Gastrocnemius medialis (tissue), 4 donors: ENCODE measurements around the gene DCDC1. TPM values are rescaled to one million over a fixed set of nuclear protein-coding genes. Genes with fewer than 3 reads are reported as not detected.

Experiments
- ATAC-seq, 2 donors: fragments of 150-250 bp; one replicate each; pipeline ENCODE4 v1.9.1; 2016
- DNase-seq, 2 donors: peaks; one replicate each; pipeline ENCODE4 v3.0.0-alpha.2; 2019
- H3K27ac ChIP-seq, 4 donors: fragments of 200-600 bp; sonication (generic); 1 replicate in 1 of 4; 2 replicates in 3 of 4; pipeline ENCODE4 v1.5.1; 2016 to 2018; ENCODE audit warnings: mild to moderate bottlenecking in 2 of 4, moderate library complexity in 1 of 4
- H3K27me3 ChIP-seq, 3 donors: fragments of 200-600 bp; sonication (generic) in 2 of 3; 1 replicate in 1 of 3; 2 replicates in 2 of 3; pipeline versions ENCODE4 v1.5.1 to v1.6.0; 2016 to 2019; ENCODE audit warnings: mild to moderate bottlenecking in 1 of 3, moderate library complexity in 1 of 3
- H3K36me3 ChIP-seq, 2 donors: fragments of 200-600 bp; sonication (generic) in 1 of 2; one replicate each; pipeline ENCODE4 v1.5.1; 2017 to 2018
- H3K4me1 ChIP-seq, 2 donors: fragments of 200-600 bp; sonication (generic) in 1 of 2; one replicate each; pipeline ENCODE4 v1.5.1; 2016 to 2017; ENCODE audit warnings: mild to moderate bottlenecking in 2 of 2
- H3K4me3 ChIP-seq, 4 donors: fragments of 200-600 bp; sonication (generic) in 3 of 4; 1 replicate in 1 of 4; 2 replicates in 3 of 4; pipeline ENCODE4 v1.5.1; 2016 to 2019; ENCODE audit warnings: mild to moderate bottlenecking in 2 of 4
- H3K9me3 ChIP-seq, 3 donors: fragments of 200-600 bp; sonication (generic) in 2 of 3; 1 replicate in 1 of 3; 2 replicates in 2 of 3; pipeline ENCODE4 v1.5.1; 2016 to 2019
- POLR2A ChIP-seq, 2 donors: fragments of 450-650 bp; IDR thresholded peaks; one replicate each; pipeline ENCODE4 v1.6.1; 2017; ENCODE audit warnings: antibody characterized with exemption in 2 of 2, mild to moderate bottlenecking in 2 of 2, moderate library complexity in 2 of 2
- in situ Hi-C, 4 donors: fragments of 200-750 bp; cut with MboI; loops; one replicate each; pipeline versions ENCODE4 v1.15.0 to v1.8.0; 2017; ENCODE audit warnings: low sequenced_read_pairs in 4 of 4
- intact Hi-C: fragments of 100-400 bp; cut with DNase I; formaldehyde crosslinking; loops from one replicate; pipeline ENCODE4 v1.15.1; 2023; ENCODE audit warnings: low total_unique reads
- total RNA-seq, 4 donors: library from RNA; depleted of rRNA; stranded (reverse); fragments of >200 nt; gene quantifications; one replicate each; pipeline versions ENCODE4 v1.1.0 to v1.2.3, GENCODE V29; 2016
- TF ChIP-seq, protein P1 (sequence below), 5 experiments: fragments of 450-650 bp in 3 of 5; fragments of 200-600 bp in 2 of 5; sonication (generic) in 2 of 5; IDR thresholded peaks in 4 of 5; conservative IDR thresholded peaks in 1 of 5; 1 replicate in 4 of 5; 2 replicates in 1 of 5; pipeline ENCODE4 v1.5.1; 2016 to 2019; ENCODE audit warnings: antibody characterized with exemption in 5 of 5, mild to moderate bottlenecking in 3 of 5, moderate library complexity in 3 of 5

DCDC1 gene
- total RNA-seq, 4 donors from 2014 or later, result not detected

DNA sequence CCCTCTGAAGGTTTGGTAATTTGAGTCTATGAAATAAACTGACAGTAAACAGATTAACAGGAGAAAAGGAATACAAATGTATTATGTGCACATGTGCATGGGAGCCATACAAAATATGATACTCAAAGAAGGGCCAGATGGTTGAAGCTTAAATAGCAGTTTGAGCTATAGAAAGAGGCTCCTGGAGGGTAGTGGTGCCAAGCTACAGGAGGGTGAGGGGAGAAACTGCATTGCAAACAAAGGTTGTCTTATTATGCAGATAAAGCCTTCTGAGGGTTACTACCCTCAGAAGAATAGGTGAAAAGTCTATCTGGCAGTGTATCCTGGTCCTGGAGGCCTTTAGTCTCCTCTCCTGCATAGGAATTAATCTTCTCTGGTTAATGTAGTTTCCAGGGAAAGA lies 516.1 kb downstream of the DCDC1 start:
- Histone ChIP-seq H3K4me3 (no peak overlapping the region), H3K27me3 (no peaks in the 10 kb centered on the region), H3K27ac (no peak overlapping the region), H3K36me3 (no peaks in the 10 kb centered on the region), H3K4me1 (peaks cover 0 to 5% of the 10 kb centered on the region in 2 donors), H3K9me3 (no peaks in the 10 kb centered on the region)
- DNase-seq (no peak), ATAC-seq (no peak)
- intact Hi-C loops (no loop called here), in situ Hi-C loops (no loop called here)
- no peak for TF ChIP-seq POLR2A (IDR thresholded peaks at IDR 0.05)
- TF ChIP-seq, protein P1, sequence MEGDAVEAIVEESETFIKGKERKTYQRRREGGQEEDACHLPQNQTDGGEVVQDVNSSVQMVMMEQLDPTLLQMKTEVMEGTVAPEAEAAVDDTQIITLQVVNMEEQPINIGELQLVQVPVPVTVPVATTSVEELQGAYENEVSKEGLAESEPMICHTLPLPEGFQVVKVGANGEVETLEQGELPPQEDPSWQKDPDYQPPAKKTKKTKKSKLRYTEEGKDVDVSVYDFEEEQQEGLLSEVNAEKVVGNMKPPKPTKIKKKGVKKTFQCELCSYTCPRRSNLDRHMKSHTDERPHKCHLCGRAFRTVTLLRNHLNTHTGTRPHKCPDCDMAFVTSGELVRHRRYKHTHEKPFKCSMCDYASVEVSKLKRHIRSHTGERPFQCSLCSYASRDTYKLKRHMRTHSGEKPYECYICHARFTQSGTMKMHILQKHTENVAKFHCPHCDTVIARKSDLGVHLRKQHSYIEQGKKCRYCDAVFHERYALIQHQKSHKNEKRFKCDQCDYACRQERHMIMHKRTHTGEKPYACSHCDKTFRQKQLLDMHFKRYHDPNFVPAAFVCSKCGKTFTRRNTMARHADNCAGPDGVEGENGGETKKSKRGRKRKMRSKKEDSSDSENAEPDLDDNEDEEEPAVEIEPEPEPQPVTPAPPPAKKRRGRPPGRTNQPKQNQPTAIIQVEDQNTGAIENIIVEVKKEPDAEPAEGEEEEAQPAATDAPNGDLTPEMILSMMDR (IDR thresholded peaks at IDR 0.05 in 4 of 5, conservative IDR thresholded peaks at IDR 0.05 in 1 of 5), result no peak

DNA sequence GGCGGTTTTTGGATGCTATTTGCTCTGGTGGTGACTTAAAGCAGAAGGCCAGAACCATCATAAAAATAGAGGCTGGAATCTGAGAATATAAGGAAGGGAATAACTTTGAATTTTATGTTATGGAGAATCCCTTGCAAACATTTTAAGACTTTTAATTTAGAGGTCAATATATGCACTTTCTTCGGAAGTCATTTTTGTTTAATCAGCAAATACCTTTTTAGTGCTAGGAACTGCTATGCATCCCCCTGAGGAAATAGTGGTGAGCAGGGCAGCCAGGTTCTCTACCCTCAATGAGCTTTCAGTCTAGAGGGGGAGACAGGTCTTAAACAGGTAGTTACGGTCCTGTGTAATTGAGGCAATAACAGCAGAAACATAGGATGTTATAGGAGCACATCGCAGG lies 516.9 kb downstream of the DCDC1 start:
- no peak overlapping the region for H3K4me3 ChIP-seq
- no peaks in the 10 kb centered on the region for H3K9me3 ChIP-seq
- H3K36me3 ChIP-seq, result no peaks in the 10 kb centered on the region
- ATAC-seq, result no peak
- no peak for DNase-seq
- H3K27me3 ChIP-seq, result no peaks in the 10 kb centered on the region
- peaks cover 0 to 5% of the 10 kb centered on the region in 2 donors for H3K4me1 ChIP-seq
- H3K27ac ChIP-seq, result no peak overlapping the region
- in situ Hi-C loops (no loop called here), intact Hi-C loops (no loop called here)
- TF ChIP-seq, protein P1 (IDR thresholded peaks at IDR 0.05 in 4 of 5, conservative IDR thresholded peaks at IDR 0.05 in 1 of 5), result no peak
- TF ChIP-seq POLR2A (IDR thresholded peaks at IDR 0.05), result no peak

GRCh38 chr11:30852091-30852490 lies 517.4 kb downstream of the DCDC1 start:
- intact Hi-C loops (no loop called here), in situ Hi-C loops (no loop called here)
- no peak for ATAC-seq

GRCh38 chr11:30837252-30837651 lies 532.3 kb downstream of the DCDC1 start:
- Histone ChIP-seq H3K4me3 (no peak overlapping the region), H3K27me3 (no peaks in the 10 kb centered on the region), H3K27ac (no peak overlapping the region), H3K36me3 (no peaks in the 10 kb centered on the region), H3K4me1 (no peaks in the 10 kb centered on the region), H3K9me3 (no peaks in the 10 kb centered on the region)
- intact Hi-C loops, result no loop called here
- ATAC-seq (no peak), DNase-seq (no peak)
- in situ Hi-C loops, result no loop called here
- no peak for TF ChIP-seq POLR2A (IDR thresholded peaks at IDR 0.05)

More at GRCh38 chr11:30852091-30852490, 517.4 kb downstream of the DCDC1 start:
- Histone ChIP-seq H3K36me3 (no peaks in the 10 kb centered on the region), H3K27me3 (no peaks in the 10 kb centered on the region), H3K4me1 (peaks cover 0 to 5% of the 10 kb centered on the region in 2 donors), H3K27ac (no peak overlapping the region), H3K4me3 (no peak overlapping the region), H3K9me3 (no peaks in the 10 kb centered on the region)
- TF ChIP-seq, protein P1 (IDR thresholded peaks at IDR 0.05 in 4 of 5, conservative IDR thresholded peaks at IDR 0.05 in 1 of 5), result no peak
- no peak for TF ChIP-seq POLR2A (IDR thresholded peaks at IDR 0.05)
- no peak for DNase-seq

DNA sequence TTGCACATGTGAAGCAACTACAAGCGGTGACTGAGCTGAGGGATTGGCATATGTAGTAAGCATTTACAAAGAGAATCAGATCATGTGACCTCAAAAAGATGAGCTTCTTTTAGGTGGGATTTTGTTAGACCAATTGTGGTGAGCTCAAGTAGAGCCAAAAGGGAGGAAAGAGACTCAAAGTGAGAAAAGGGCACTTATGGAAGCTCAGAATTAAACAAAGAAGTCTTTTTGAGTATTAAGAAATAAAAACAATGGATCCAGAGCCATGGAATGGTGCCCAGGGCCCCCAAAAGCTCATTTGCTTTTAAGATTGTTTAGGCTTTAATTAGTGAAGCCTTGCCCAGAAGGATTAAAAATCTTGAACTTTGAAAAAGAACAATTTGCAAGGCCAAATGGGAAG lies 536.7 kb downstream of the DCDC1 start:
- Histone ChIP-seq H3K27me3 (no peaks in the 10 kb centered on the region), H3K9me3 (no peaks in the 10 kb centered on the region), H3K4me3 (no peak overlapping the region), H3K4me1 (no peaks in the 10 kb centered on the region), H3K27ac (no peak overlapping the region), H3K36me3 (no peaks in the 10 kb centered on the region)
- in situ Hi-C loops (no loop called here), intact Hi-C loops (no loop called here)
- DNase-seq, result no peak
- TF ChIP-seq, protein P1 (IDR thresholded peaks at IDR 0.05 in 4 of 5, conservative IDR thresholded peaks at IDR 0.05 in 1 of 5), result no peak
- TF ChIP-seq POLR2A (IDR thresholded peaks at IDR 0.05), result no peak
- no peak for ATAC-seq
